HG02981 (cell line): ENCODE results near the gene COBLL1.

ENCODE experiments used
- ATAC-seq: cut with Tn5 transposase; IDR thresholded peaks from one replicate; pipeline ENCODE4 v1.9.1; 2021; ENCODE audit warnings: mild to moderate bottlenecking, moderate library complexity; ENCODE audit not compliant: unreplicated experiment

Gene COBLL1

DNA sequence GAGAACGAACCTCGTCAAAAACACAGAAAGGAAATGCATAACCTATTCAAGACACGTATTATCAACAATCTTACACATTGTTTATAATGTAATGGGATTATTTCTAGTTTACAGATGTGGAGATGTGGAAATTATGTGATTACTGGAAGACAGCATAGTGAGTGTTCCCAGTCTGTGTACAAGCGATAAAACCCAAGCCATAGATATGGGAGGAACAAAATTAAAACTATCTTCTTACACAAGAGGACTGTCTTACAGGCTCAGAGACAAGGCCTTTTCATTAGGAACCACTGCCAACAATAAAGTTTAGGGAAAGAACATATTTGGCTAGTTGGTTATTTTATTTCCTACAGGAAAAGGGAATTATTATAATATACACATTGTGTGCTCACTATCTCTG is 20.3 kb downstream of the COBLL1 start:
- ATAC-seq, result no peak

GRCh38 chr2:164818149-164819136 is 23.2 kb downstream of the COBLL1 start:
- ATAC-seq, result no peak

- no peak for ATAC-seq
Observed at GRCh38 chr2:164816900-164817299, 24.7 kb downstream of the COBLL1 start.

- no peak for ATAC-seq
Observed at GRCh38 chr2:164816046-164816445, 25.6 kb downstream of the COBLL1 start.

DNA sequence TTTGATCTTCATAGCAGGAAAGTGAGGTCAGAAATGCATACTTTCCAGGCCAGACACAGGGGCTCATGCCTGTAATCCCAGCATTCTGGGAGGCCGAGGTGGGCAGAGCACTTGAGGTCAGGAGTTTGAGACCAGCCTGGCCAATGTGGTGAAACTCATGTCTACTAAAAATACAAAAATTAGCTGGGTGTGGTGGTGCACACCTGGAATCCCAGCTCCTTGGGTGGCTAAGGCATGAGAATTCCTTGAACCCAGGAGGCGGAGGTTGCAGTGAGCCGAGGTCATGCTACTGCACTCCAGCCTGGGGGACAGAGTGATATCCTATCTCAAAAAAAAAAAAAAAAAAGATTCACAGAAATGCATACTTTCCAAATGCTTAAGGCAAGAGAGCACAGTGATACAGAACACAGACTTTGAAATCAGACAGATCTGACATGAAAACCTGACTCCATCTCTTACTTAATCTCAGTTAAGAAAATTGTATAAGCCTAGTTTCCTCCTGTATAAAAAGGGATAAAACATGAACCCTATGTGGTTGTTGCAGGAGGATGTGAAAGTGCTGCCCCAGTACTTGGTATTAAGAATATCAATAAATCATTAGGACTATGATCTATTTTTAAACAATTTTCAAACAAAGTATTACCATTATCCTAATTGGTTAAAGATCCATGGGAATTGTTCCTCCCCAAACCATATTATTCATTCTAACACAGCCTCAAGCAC is 26.4 kb downstream of the COBLL1 start:
- no peak for ATAC-seq

- ATAC-seq, result no peak
Observed at GRCh38 chr2:164813535-164813934, 28.1 kb downstream of the COBLL1 start.

GRCh38 chr2:164812378-164812777 is 29.2 kb downstream of the COBLL1 start:
- ATAC-seq, result no peak

- no peak for ATAC-seq
Observed at GRCh38 chr2:164811819-164812218, 29.8 kb downstream of the COBLL1 start.

GRCh38 chr2:164810843-164811242 is 30.8 kb downstream of the COBLL1 start:
- ATAC-seq, result no peak

DNA sequence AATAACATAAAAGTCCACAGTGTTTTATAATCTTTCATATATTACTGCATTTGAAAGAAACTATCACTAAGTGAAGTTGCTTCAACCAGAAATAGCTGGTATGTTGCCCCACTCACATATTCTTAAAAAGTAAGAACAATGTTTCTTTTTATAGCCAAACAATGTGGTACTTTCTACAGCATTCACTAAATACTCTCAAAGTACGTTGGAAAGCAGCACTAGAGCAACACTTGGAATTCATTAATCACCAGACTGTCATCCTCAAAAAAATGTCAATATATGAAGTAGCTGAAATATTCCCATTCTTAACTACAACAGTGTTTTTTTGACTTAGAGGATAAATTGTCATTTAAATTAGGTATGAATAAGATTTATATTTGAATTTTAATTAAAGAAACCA is 32.8 kb downstream of the COBLL1 start:
- no peak for ATAC-seq

DNA sequence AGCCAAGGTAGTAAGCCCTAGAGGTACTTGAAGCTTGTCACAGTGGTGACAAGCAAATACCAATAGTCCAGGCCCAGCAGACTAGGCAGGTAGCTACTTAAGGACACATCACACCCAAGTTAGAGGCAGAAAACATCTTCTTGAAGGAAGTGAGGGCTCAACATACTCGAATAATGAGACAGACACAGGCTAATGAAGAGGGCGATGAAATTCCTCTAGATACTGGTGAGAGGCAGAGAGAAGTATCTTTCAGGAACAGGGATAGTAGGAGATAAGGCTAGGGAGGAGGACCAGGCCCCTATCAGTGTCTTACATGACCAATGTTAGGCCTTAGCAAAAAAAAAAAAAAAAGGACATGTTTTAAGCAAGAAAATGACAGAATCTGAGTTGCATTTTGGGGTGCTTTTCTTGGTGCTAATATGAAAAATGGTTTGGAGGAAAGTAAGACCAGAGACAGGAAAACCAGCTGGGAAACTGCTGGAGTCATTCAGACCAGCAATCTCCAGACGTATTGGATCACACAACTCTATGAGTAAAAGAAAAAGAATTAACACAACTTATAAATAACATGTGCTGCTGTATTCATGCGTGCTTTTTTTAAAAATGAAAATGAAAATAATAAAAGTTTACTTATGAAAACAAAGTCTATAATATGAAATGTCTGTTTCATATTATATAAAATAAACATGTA is 37.7 kb downstream of the COBLL1 start:
- ATAC-seq, result no peak

DNA sequence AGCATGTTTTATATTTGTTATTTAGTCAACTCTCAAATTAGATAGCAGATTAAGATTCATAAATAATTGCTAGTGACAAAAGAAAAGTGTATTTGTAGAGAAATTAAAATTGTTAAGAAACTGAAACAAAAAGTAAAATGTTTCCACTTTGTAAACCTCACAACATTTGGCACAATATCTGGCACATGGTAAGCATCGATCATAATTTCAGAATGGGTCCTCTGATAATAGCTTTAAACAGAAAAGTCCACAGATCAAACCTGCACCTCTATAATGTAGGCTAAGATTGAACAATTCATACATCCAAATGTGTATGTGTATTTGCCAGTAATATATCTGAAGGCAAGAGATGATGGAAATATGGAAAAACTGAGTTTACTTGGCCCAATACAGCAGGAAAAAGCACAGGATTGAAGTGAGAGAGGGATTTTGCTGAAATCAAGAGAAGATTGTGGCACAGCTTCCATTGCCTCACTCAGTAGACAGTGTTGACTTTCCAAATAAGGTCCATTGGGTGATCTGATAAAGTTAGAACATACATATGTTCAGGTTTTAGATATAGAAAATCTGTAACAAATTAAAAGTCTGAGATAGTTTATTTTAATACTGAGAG is 39.4 kb downstream of the COBLL1 start:
- ATAC-seq, result no peak

DNA sequence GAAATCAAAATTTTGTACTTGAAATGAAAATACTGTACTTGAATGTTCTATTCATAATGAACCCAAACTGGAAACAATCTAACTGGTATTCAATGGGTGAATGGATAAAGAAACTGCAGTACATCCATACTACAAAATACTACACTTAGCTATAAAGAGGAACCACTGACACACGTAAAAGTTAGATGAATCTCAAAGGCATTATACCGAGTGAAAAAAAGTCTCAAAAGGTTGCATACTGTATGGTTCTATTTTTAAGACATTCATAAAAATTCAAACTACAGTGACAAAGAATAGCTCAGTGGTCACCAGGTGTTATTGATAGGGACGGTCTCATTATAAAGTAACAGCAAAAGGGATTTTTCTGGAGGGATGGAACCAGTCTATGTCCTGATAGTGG is 41.1 kb downstream of the COBLL1 start:
- no peak for ATAC-seq

DNA sequence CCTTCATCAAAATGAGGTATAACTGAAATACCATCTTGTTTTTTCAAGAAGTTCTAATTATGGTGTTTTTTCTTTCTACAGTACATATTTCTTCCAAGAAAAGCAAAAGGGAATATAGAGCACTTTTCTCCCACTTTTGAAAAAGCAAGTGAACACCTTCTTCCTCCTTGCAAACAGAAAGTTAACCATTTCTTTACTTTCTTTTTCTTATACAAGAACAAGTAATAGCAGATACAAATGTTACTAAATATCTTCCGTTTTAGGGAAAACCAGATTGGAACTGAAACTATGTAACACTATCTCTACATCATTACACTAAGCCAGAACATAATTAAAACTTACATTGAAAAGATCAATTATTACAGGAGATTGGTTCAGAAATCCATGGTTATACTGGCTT is 44.0 kb downstream of the COBLL1 start:
- no peak for ATAC-seq

- ATAC-seq, result no peak
Observed at GRCh38 chr2:164796999-164797398, 44.6 kb downstream of the COBLL1 start.

DNA sequence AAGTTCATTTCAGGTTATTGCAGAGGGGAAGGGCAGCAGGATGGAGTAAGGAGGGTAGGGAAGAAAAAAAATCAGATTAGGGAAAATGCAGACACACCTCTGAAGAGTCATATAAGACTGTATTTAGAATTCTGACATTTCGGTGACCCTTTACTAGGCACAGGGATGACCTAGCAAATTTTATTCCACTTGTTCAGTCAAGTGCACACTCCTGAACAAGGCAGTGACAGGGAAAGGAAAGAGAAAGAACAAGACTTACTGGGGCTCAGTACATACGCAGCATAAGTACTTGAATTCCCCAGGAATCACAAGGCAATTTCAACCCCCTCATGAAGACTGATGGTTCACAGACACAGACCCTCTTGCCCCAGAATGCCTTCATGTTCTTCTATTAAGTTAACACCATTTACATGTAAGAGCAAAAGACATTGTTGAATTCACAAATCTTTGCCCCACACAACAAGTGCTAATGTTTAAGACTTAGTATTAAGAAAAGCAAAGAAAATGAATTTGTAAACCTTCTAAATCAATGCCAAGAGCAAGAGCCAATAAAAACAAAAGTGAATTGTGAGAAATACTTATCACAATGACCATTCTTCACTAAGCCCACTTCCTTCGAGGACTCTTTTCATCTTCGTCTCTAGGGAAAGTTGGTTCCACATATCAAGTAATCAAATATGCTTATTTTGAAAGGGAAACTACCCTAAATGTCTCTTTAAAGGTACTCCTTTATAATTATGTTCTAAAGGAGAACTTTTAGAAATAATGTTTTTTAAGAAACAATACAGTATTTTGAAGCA is 47.0 kb downstream of the COBLL1 start:
- ATAC-seq, result no peak

DNA sequence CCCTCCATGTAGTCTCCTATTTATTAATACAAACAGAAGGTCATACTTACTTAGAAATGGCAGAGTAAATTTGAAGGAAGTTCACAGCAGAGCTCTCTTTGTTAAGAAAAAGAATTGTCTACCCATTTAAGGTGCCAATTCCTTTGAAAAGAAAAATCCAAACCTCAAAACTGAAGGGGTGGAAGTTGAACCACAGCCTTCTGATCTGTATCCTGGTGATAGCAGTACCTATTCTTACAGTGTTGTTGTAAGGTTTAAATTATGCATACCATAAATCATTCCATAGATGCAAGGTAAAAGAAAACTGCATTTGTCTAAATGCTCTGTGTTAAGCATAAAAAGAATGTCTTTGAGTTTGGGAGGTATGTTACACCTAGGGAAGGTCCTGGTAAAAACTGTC is 47.6 kb downstream of the COBLL1 start:
- no peak for ATAC-seq

DNA sequence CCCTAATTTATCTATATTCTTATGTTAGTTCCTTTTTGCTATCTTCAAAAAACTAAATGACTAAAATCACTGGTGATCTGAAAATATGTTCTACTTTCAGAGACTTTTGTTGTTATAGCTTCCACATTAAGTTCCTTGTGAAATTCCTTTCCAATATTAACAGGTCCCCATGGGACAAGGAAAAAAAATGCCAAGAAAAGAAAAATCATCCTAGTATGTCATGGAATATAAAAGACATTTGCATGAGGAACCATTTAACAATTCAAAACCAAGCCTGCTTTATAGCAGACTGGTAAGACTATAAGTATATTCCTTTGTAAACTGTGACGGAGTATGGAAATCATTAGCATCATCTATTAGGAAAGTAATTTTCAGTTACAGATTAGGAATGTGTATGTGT is 48.1 kb downstream of the COBLL1 start:
- ATAC-seq, result no peak

DNA sequence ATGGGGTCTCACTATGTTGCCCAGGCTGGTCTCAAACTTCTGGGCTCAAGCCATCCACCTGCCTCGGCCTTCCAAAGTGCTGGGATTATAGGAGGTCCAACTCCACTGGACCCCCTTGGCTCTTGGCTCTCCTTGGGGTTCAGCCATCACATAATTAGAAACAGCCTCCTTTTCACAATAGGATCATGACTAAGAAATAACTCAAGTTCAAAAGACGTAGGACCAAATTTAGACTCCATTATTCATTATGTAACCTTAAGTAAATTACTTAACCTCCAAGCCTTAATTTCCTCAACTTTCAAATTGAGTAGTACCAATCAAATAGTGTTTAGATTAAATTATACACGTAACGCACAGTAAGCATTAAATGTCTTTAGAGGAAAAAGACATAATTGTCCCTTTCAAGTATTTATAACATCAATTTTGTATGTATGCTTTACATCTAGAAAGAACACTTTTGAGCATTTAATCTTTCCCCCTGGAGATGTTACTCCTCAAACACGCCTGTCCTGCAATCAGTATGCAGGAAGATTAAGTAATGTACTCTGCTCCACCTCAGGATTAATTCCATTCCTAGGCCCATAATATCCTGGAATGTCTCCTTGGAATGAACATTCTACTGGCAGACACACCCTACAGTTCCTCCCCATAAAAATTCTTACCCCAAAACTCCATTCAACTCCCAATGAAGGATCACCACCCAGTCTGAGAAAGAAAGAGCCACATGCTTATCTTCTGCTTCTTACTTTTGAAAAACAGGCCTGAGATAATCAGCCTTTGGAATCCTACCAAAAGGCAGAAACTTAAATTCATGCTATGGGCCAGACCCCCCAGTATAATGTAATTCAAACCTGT is 49.1 kb downstream of the COBLL1 start:
- no peak for ATAC-seq
